ENCODE data around the gene ANHX.

- TF ChIP-seq POLR2A (IDR thresholded peaks at IDR 0.05), result no peak
- TF ChIP-seq CTCF (IDR thresholded peaks at IDR 0.05), result no peak
These were observed 31.4 kb downstream of the ANHX start for GRCh38 chr12:133204264-133204603.
